Activated CD4-positive, alpha-beta T cell treated with anti-CD3 and anti-CD28 coated beads for 36 hours (primary cell): ENCODE results near the gene UST. TPM values are rescaled to one million over a fixed set of nuclear protein-coding genes. Genes with fewer than 3 reads are reported as not detected.
"Not testable (repeated sequence)": the region's sequence is repeated elsewhere in the genome, so short reads cannot be mapped to it uniquely, and the experiment has no call there.

Source experiments
- ATAC-seq: fragments of 200-7000 bp; cut with Tn5 transposase; one replicate; pipeline ENCODE4 v1.10.0; 2021; ENCODE audit warnings: mild to moderate bottlenecking, moderate library complexity
- CTCF ChIA-PET: fragments of 350-600 bp; sonication (Branson Sonifier 250); formaldehyde crosslinking; loops from one replicate; lab custom pipeline; 2021; ENCODE audit warnings: antibody characterized with exemption; lab: Charles Lee
- POLR2A ChIA-PET: fragments of 350-600 bp; sonication (Branson Sonifier 250); formaldehyde crosslinking; loops from one replicate; lab custom pipeline; 2021; ENCODE audit warnings: antibody characterized with exemption, inconsistent platforms; lab: Charles Lee
- DNase-seq: peaks from one replicate; pipeline ENCODE4 v3.0.0-alpha.2; 2020
- H3K27ac Mint-ChIP-seq: one replicate; pipeline ENCODE4 v1.8.0; 2021; ENCODE audit warnings: mixed read lengths
- H3K27me3 Mint-ChIP-seq: one replicate; pipeline ENCODE4 v1.8.0; 2021; ENCODE audit warnings: mixed read lengths
- H3K36me3 Mint-ChIP-seq: one replicate; pipeline ENCODE4 v1.8.0; 2021; ENCODE audit warnings: low read depth, mixed read lengths
- H3K4me1 Mint-ChIP-seq: one replicate; pipeline ENCODE4 v1.8.0; 2021; ENCODE audit warnings: mixed read lengths
- H3K4me3 Mint-ChIP-seq: one replicate; pipeline ENCODE4 v1.8.0; 2021; ENCODE audit warnings: mild to moderate bottlenecking, moderate library complexity, mixed read lengths
- H3K9me3 Mint-ChIP-seq: one replicate; pipeline ENCODE4 v1.8.0; 2021; ENCODE audit warnings: low read depth, mixed read lengths
- intact Hi-C, 2 experiments: fragments of 100-400 bp; cut with DNase I in 1 of 2; cut with micrococcal nuclease in 1 of 2; formaldehyde crosslinking; loops; one replicate each; pipeline versions ENCODE4 v1.14.2 to v1.15.1; 2022 to 2024; cut with DNase I, micrococcal nuclease
- total RNA-seq, 2 experiments: library from RNA; stranded (reverse); gene quantifications; one replicate each; pipeline ENCODE4 v1.2.3, GENCODE V29; 2021

UST gene
- total RNA-seq, 2 experiments from 2014 or later = 2.2 to 2.8 TPM

DNA sequence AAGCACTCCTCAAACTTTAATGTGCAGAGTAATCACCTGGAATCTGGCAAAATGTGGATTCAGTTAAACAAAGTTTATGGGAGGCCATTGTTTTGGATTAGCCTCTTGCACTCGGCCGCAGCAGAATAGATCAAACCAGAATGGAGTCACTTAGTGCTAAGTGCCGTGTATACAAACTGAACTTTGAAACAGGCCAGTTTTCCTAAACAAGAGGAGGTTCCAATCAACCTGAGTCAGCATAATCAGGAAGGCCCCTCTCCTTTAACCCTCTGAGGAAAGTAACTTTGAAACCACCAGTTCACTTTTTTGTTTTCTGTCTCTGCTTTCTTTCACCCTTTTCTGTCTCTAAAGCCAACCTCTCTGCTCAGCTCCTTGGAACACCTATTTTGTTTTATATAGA lies 92.2 kb downstream of the UST start:
- peaks cover 25% of the 10 kb centered on the region for H3K4me1 Mint-ChIP-seq
- ChIA-PET POLR2A (interaction anchor here (0.6 kb wide), 1 partner anchor 54 kb away, joined by 4 read pairs; no protein-coding TSS in a partner anchor), CTCF (interaction anchor here (0.6 kb wide), 1 partner anchor 221 kb away, joined by 3 read pairs; no protein-coding TSS in a partner anchor)
- H3K36me3 Mint-ChIP-seq = no peaks in the 10 kb centered on the region
- no peaks in the 10 kb centered on the region for H3K27me3 Mint-ChIP-seq
- intact Hi-C loops = loop anchor here in 1 of 2 experiments (5.0 kb wide), 1 partner anchor 108 kb away; no protein-coding TSS in a partner anchor
- H3K4me3 Mint-ChIP-seq = no peak overlapping the region
- DNase-seq (no peak), ATAC-seq (no peak)
- no peak overlapping the region for H3K27ac Mint-ChIP-seq
- H3K9me3 Mint-ChIP-seq = no peaks in the 10 kb centered on the region

DNA sequence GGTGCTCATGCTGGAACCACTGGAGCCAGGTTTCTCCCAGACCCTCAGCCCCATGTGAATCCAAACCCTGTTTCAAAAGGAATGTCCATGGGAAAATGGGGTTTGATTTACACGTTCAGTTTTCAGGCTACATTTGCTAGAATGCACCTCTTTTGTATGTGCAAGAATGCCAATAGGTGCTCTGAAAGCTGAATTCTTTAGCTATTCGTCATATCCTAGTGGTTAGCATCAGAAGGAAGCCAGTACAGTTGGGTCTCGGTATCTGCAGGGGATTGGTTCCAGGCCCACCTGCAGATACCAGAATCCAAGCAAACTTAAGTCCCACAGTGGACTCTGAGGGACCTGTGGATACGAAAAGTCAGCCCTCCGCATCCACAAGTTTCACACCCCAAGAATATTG lies 93.4 kb downstream of the UST start:
- CTCF ChIA-PET = no interaction called here
- no peak overlapping the region for H3K27ac Mint-ChIP-seq

GRCh38 chr6:148842296-148843019 lies 95.6 kb downstream of the UST start:
- intact Hi-C loops = no loop called here
- Mint-ChIP-seq H3K36me3 (no peaks in the 10 kb centered on the region), H3K9me3 (no peaks in the 10 kb centered on the region), H3K27ac (no peak overlapping the region), H3K4me3 (no peak overlapping the region), H3K27me3 (no peaks in the 10 kb centered on the region), H3K4me1 (peaks cover 10% of the 10 kb centered on the region)
- DNase-seq = no peak
- ChIA-PET POLR2A (no interaction called here), CTCF (interaction anchor here (1.0 to 1.6 kb wide), 2 partner anchors 53 to 106 kb away, joined by 4 read pairs; no protein-coding TSS in a partner anchor)
- ATAC-seq = no peak

More for the DNA sequence above, 93.4 kb downstream of the UST start:
- ATAC-seq = no peak
- H3K9me3 Mint-ChIP-seq = no peaks in the 10 kb centered on the region
- POLR2A ChIA-PET = no interaction called here
- H3K4me3 Mint-ChIP-seq = no peak overlapping the region
- no peaks in the 10 kb centered on the region for H3K36me3 Mint-ChIP-seq
- intact Hi-C loops = no loop called here
- no peaks in the 10 kb centered on the region for H3K27me3 Mint-ChIP-seq
- peaks cover 23% of the 10 kb centered on the region for H3K4me1 Mint-ChIP-seq
- no peak for DNase-seq

GRCh38 chr6:148845464-148845863 lies 98.6 kb downstream of the UST start:
- Mint-ChIP-seq H3K4me1 (peaks cover 14% of the 10 kb centered on the region), H3K27me3 (no peaks in the 10 kb centered on the region), H3K4me3 (no peak overlapping the region), H3K27ac (no peak overlapping the region), H3K9me3 (no peaks in the 10 kb centered on the region), H3K36me3 (no peaks in the 10 kb centered on the region)
- intact Hi-C loops = no loop called here
- DNase-seq (no peak), ATAC-seq (no peak)
- CTCF ChIA-PET = no interaction called here
- POLR2A ChIA-PET = no interaction called here

- Mint-ChIP-seq H3K27ac (no peak overlapping the region), H3K4me3 (no peak overlapping the region), H3K9me3 (no peaks in the 10 kb centered on the region), H3K36me3 (no peaks in the 10 kb centered on the region), H3K4me1 (peaks cover 14% of the 10 kb centered on the region), H3K27me3 (no peaks in the 10 kb centered on the region)
- intact Hi-C loops = no loop called here
- ATAC-seq (peak; percentile 76), DNase-seq (peak; percentile 46)
- CTCF ChIA-PET = no interaction called here
- POLR2A ChIA-PET = no interaction called here
These were observed 100.2 kb downstream of the UST start for GRCh38 chr6:148846778-148847761.

- Mint-ChIP-seq H3K27ac (no peak overlapping the region), H3K36me3 (no peaks in the 10 kb centered on the region), H3K9me3 (no peaks in the 10 kb centered on the region), H3K4me1 (peaks cover 14% of the 10 kb centered on the region), H3K27me3 (no peaks in the 10 kb centered on the region), H3K4me3 (no peak overlapping the region)
- intact Hi-C loops = no loop called here
- ATAC-seq (no peak), DNase-seq (no peak)
- POLR2A ChIA-PET = no interaction called here
- CTCF ChIA-PET = no interaction called here
These were observed 102.1 kb downstream of the UST start for GRCh38 chr6:148848915-148849314.

GRCh38 chr6:148849449-148849848 lies 102.6 kb downstream of the UST start:
- H3K27ac Mint-ChIP-seq, DNase-seq, POLR2A ChIA-PET, H3K27me3 Mint-ChIP-seq, H3K9me3 Mint-ChIP-seq, CTCF ChIA-PET, H3K36me3 Mint-ChIP-seq, H3K4me3 Mint-ChIP-seq, intact Hi-C loops: not testable (repeated sequence)
- peaks cover 14% of the 10 kb centered on the region for H3K4me1 Mint-ChIP-seq
- ATAC-seq = peak; percentile 69

DNA sequence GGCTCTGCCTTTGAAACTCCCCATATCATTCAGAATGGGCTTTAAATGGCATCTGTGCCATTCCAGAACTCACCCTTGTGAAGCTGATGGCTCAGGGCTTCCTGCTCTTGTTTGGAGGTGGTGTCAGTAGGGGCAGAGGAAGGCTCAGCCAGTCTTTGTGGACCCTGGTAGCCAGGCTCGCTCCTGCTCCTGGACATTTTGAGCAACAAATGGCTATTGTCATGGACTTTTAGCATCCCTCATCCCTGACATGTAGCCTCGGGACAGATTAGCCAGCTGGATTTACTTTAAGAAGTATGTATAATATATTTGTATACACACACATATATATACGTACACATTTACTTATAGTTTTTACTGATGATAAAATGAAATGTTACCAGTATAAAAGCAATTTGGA lies 104.1 kb downstream of the UST start:
- H3K4me1 Mint-ChIP-seq = peaks cover 16% of the 10 kb centered on the region
- intact Hi-C loops = no loop called here
- H3K36me3 Mint-ChIP-seq = no peaks in the 10 kb centered on the region
- POLR2A ChIA-PET = no interaction called here
- no peak for ATAC-seq
- H3K27ac Mint-ChIP-seq = no peak overlapping the region
- no peak for DNase-seq
- no peak overlapping the region for H3K4me3 Mint-ChIP-seq
- CTCF ChIA-PET = interaction anchor here (0.6 kb wide), 1 partner anchor 90 kb away, joined by 3 read pairs; no protein-coding TSS in a partner anchor
- no peaks in the 10 kb centered on the region for H3K27me3 Mint-ChIP-seq
- no peaks in the 10 kb centered on the region for H3K9me3 Mint-ChIP-seq

DNA sequence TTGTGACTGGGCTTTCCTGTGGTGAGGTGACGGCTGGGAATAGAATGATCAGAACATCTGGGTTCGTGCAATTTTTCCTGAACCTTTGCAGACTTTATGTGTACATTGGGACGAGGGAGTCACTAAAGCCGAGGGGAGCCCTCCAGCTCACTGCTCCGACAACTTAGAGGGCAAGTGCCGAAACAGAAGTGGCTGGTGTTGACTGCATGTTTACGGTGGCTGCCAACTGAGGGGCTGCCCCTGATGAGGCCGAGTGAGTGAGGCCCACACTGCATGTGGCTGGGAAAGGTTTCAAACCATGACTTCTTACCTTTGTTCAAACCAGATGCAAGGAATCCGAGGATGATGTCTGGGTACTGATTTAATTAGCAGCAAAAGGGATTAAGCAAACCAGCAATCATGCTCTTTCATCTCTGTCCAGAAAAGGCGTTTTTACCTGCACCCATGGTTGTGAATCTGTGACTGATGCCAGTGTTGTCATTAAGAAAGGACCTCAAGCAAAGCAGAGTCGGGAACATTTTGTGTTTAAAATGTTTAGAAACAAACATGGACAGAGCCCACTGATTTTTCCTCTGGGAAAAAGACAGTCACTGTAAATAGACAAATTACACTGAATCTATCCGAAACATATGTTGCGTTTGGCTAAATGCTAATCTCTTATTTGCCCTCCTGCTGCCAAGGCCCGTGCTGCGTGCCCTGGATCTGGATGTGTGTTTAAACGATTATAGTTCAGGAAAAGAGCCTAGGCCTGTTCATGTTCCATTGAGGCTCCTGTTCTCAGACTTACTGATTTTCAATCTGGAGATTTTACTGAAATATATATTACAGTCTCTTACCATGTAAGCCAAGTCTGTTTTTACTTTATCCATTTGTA lies 105.1 kb downstream of the UST start:
- Mint-ChIP-seq H3K9me3 (no peaks in the 10 kb centered on the region), H3K4me3 (no peak overlapping the region), H3K27ac (no peak overlapping the region), H3K36me3 (no peaks in the 10 kb centered on the region), H3K27me3 (no peaks in the 10 kb centered on the region), H3K4me1 (peaks cover 14% of the 10 kb centered on the region)
- ChIA-PET POLR2A (no interaction called here), CTCF (interaction anchor here (0.7 kb wide), 1 partner anchor 84 kb away, joined by 4 read pairs; no protein-coding TSS in a partner anchor)
- ATAC-seq = no peak
- intact Hi-C loops = no loop called here
- no peak for DNase-seq

GRCh38 chr6:148852688-148853087 lies 105.9 kb downstream of the UST start:
- H3K4me3 Mint-ChIP-seq = no peak overlapping the region
- DNase-seq (no peak), ATAC-seq (no peak)
- no peaks in the 10 kb centered on the region for H3K27me3 Mint-ChIP-seq
- ChIA-PET POLR2A (no interaction called here), CTCF (interaction anchor here (0.6 to 0.7 kb wide), 2 partner anchors 84 to 186 kb away, joined by 3 to 4 read pairs; no protein-coding TSS in a partner anchor)
- intact Hi-C loops = no loop called here
- peaks cover 9% of the 10 kb centered on the region for H3K4me1 Mint-ChIP-seq
- no peaks in the 10 kb centered on the region for H3K9me3 Mint-ChIP-seq
- no peak overlapping the region for H3K27ac Mint-ChIP-seq
- no peaks in the 10 kb centered on the region for H3K36me3 Mint-ChIP-seq

DNA sequence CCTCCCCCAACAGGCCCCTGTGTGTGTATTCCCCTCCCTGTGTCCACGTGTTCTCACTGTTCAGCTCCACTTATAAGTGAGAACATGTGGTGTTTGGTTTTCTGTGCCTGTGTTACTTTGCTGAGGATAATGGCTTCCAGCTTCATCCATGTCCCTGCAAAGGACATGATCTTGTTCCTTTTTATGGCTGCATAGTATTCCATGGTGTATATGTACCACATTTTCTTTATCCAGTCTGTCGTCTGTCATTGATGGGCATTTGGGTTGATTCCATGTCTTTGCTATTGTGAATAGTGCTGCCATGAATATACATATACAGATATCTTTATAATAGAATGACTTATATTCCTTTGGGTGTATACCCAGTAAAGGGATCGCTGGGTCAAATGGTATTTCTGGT lies 106.3 kb downstream of the UST start:
- not testable (repeated sequence) for H3K27ac Mint-ChIP-seq, H3K4me1 Mint-ChIP-seq

More for the DNA sequence above, 106.3 kb downstream of the UST start:
- CTCF ChIA-PET = interaction anchor here (0.6 kb wide), 1 partner anchor 187 kb away, joined by 3 read pairs; no protein-coding TSS in a partner anchor
- H3K9me3 Mint-ChIP-seq, ATAC-seq, intact Hi-C loops, H3K27me3 Mint-ChIP-seq, POLR2A ChIA-PET, H3K36me3 Mint-ChIP-seq, DNase-seq, H3K4me3 Mint-ChIP-seq: not testable (repeated sequence)
